Fibroblast of lung (primary cell): ENCODE measurements around the gene KLRG1.

Source experiments
- EZH2 ChIP-seq: IDR thresholded peaks from 2 replicates; pipeline ENCODE4 v1.5.1; 2012; ENCODE audit warnings: low read length, control low read depth, mild to moderate bottlenecking; ENCODE audit errors: missing control alignments
- TF ChIP-seq, protein P1 (sequence below), 2 donors: IDR thresholded peaks in 1 of 2; conservative IDR thresholded peaks in 1 of 2; 1 replicate in 1 of 2; 2 replicates in 1 of 2; pipeline ENCODE4 v1.5.1; 2011 to 2012; ENCODE audit warnings: low read length in 2 of 2, control low read depth in 1 of 2, inconsistent platforms in 1 of 2, low read depth in 1 of 2, mild to moderate bottlenecking in 1 of 2

DNA sequence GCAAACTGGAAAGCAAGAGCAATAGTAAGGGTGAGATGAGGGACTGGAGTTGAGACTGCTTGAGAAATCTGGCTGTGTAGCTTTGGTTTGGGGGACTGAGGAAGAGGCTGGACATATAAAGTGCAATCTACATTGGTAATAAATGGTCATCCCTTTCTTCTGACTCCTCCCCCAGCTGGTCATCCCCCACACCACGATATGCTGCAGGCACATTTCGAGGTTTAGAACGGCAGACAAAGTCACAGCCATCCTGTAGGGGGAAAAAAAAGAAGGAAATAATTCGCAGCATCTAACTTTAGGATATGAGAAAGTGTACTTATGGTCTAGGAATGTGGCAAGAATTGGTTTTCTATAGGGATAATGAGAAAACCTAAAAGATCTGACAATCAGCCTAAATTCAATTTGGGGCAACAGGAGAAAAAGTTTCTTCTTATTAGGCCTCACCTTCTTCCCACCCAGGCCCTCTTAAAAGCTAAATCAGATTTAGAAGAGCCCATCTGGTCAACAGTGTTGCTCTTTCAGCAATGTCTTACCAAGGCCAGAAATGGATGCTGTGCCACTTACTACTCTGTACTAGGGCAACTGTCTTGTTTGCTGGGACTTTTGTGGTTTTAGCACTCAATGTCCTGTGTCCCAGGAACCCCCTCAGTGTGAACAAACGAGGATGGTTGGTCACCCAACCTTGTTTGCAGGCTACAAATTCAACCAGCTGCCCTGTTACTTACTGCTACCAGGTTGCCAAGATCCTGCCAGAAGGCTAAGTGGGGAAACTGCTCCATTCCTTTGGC is 47.5 kb upstream of the KLRG1 start:
- TF ChIP-seq, protein P1, sequence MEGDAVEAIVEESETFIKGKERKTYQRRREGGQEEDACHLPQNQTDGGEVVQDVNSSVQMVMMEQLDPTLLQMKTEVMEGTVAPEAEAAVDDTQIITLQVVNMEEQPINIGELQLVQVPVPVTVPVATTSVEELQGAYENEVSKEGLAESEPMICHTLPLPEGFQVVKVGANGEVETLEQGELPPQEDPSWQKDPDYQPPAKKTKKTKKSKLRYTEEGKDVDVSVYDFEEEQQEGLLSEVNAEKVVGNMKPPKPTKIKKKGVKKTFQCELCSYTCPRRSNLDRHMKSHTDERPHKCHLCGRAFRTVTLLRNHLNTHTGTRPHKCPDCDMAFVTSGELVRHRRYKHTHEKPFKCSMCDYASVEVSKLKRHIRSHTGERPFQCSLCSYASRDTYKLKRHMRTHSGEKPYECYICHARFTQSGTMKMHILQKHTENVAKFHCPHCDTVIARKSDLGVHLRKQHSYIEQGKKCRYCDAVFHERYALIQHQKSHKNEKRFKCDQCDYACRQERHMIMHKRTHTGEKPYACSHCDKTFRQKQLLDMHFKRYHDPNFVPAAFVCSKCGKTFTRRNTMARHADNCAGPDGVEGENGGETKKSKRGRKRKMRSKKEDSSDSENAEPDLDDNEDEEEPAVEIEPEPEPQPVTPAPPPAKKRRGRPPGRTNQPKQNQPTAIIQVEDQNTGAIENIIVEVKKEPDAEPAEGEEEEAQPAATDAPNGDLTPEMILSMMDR (conservative IDR thresholded peaks at IDR 0.05 in 1 of 2, IDR thresholded peaks at IDR 0.05 in 1 of 2; ENCODE audit: low read depth in 1 of 2, low read length in 2 of 2) = no peak
- TF ChIP-seq EZH2 = no peak
